ENCODE results near the gene TGFBR1.
A peak's percentile ranks its signal among the peaks of the same experiment; 100 is the strongest.

TGFBR1 gene

DNA sequence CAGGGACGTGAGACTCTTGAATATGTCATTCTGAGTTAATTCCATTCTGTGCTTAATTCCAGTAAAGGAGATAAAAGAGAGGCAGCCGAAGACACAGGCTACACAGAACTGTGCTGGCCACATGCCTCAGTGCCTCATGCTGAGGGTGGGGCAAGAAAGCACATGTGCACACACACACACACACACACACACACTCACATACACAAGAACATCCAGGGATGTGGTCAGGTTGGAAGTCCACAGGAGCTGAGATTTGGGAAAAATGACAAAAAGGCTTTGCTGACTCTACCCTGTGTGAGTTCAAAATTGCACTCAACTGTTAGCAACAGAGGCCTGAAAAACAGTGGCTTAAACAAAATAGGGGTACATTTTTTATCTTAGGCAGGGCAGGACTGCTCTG lies 76.3 kb downstream of the TGFBR1 start:
- H3K4me3 ChIP-seq (ENCODE audit: low read length) = no peak overlapping the region
- TF ChIP-seq, protein P1, sequence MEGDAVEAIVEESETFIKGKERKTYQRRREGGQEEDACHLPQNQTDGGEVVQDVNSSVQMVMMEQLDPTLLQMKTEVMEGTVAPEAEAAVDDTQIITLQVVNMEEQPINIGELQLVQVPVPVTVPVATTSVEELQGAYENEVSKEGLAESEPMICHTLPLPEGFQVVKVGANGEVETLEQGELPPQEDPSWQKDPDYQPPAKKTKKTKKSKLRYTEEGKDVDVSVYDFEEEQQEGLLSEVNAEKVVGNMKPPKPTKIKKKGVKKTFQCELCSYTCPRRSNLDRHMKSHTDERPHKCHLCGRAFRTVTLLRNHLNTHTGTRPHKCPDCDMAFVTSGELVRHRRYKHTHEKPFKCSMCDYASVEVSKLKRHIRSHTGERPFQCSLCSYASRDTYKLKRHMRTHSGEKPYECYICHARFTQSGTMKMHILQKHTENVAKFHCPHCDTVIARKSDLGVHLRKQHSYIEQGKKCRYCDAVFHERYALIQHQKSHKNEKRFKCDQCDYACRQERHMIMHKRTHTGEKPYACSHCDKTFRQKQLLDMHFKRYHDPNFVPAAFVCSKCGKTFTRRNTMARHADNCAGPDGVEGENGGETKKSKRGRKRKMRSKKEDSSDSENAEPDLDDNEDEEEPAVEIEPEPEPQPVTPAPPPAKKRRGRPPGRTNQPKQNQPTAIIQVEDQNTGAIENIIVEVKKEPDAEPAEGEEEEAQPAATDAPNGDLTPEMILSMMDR (conservative IDR thresholded peaks at IDR 0.05; ENCODE audit: low read depth, low read length) = no peak
- DNase-seq (ENCODE audit: low read depth) = no peak

DNA sequence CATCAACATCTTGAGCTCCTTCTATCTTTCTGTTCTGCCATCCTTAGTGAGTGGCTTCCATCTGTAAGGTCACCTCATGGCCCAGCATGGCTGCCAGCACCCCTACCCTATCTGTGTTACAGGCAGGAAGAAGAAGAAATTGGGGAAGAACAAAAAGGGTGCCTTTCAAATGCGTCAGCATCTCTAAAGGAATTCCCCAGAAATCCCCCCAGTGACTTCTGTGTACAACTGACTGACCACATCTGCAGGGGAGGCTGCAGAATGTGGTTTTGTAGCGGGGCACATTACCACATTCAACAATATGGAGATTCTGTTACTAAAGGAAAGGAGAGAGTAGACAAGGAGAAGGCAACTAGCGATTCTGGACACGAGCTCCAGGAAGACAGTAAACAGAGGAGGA lies 76.7 kb downstream of the TGFBR1 start:
- TF ChIP-seq, protein P1 (conservative IDR thresholded peaks at IDR 0.05; ENCODE audit: low read depth, low read length) = no peak
- H3K4me3 ChIP-seq (ENCODE audit: low read length) = no peak overlapping the region
- DNase-seq (ENCODE audit: low read depth) = no peak

DNA sequence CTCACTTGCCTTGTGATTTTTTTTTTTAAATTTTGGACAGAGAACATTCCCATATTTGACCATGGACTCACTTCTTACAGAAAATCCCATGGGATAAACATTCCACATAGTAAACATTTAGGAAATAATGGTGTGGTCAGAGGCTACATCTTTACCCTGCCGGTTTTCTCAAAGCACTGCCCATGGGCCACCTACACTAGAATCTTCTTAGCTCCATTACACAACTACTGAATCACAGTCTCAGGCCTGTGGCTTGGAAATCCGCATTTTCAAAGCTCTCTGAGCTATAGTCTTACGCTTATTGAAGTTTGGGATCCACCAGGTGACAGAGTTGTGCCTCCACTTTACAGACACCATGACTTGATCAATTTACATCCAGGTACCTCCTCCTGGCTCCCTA lies 77.4 kb downstream of the TGFBR1 start:
- no peak for DNase-seq (ENCODE audit: low read depth)
- TF ChIP-seq, protein P1 (conservative IDR thresholded peaks at IDR 0.05; ENCODE audit: low read depth, low read length) = no peak
- no peak overlapping the region for H3K4me3 ChIP-seq (ENCODE audit: low read length)

DNA sequence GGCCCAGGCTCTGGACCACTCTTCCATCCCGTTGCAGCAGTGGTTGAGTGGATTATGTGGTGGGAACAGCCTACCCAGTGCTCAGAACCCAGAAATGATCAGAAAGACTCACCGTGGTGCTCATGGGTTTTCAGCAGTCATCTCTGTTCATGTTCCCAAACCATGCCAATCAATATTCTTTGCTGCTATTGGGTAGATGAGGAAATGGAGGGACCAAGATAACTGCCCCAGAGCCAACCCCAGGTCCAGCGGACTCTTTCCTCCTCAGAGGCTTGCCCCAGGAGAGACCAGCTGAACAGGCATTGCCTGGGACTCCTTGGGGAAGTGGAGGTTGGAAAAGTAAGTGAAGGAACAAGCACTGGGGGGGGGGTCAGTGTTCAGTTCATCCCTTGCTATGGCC lies 78.7 kb downstream of the TGFBR1 start:
- H3K4me3 ChIP-seq (ENCODE audit: low read length) = no peak overlapping the region
- TF ChIP-seq, protein P1 (conservative IDR thresholded peaks at IDR 0.05; ENCODE audit: low read depth, low read length) = no peak
- no peak for DNase-seq (ENCODE audit: low read depth)

DNA sequence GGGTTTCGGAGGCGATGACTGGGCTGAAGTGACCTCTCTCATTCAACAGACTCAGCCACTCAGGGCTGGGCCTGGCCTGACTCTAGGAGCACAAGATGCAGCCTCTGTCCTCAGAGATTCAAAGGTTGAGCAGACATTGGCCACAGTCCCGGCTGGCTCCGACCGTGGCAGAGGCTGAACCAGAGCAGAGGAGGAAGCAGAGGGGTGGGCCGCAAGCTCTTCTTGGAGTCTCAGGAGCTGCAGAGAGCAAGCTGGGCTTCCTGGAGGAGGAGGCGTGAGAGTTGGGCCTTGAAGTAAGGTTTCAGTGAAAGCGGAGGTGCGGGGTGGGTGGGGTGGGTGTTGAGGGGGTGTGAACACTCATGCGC lies 79.2 kb downstream of the TGFBR1 start:
- H3K4me3 ChIP-seq (ENCODE audit: low read length) = no peak overlapping the region
- no peak for DNase-seq (ENCODE audit: low read depth)
- TF ChIP-seq, protein P1 (conservative IDR thresholded peaks at IDR 0.05; ENCODE audit: low read depth, low read length) = no peak

DNA sequence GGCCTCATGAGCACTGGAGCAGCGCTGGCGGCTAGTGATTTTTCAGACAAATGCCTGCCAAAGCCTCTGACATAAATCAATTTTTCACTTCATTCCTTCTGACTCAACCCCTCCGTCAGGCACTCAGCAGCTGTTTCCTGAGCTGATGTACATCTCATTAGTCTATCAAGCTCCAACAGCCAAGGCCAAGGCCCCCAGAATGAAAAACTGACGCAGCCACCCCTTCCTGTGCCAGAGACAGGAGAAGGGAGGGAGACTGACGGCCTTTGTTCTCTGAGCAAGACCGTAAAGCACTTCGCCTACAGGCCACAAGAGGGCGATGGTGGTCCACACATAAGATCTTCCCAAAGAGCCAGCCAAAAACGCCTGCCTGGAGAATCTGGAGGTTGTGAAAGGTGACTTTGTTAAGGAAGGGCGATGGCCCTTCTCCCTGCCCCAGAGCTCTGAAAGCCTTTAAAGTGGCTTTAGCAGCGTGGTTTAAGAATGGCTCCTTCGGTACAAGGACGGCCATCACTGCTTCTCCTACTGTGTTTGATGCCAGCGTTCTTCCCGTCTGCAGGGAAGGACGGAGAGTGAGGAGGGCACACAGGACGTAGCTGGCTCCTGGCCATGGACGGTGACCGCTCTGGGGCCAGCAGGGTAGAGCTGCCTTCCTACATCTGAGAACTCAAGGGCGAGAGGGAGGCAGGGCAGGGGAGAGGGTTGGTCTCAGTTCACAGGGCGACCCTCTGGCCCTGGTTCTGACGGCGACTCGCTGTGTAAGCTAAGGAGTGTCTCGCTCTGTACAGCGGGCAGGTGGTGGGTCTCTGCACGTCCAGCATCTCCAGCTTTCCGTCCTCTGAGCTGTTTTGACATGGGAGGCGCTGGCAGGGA lies 79.8 kb downstream of the TGFBR1 start:
- TF ChIP-seq, protein P1 (conservative IDR thresholded peaks at IDR 0.05; ENCODE audit: low read depth, low read length) = peak; percentile 97
- H3K4me3 ChIP-seq (ENCODE audit: low read length) = peak overlapping the region; percentile 45
- peak; percentile 52 for DNase-seq (ENCODE audit: low read depth)

DNA sequence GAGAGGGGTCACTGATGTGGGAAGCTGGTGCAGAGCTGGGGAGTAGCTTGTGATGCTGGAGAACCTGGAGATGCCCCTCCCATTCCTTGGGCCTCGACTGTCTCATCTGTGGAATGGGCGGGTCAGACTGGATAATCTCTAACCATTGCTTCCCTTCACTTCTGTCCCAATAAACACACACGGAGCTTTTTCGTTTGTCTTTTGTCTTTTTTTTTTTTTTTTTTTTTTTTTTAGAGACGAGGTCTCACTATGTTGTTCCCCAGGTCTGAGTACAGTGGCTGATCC lies 80.4 kb downstream of the TGFBR1 start:
- no peak overlapping the region for H3K4me3 ChIP-seq (ENCODE audit: low read length)
- no peak for DNase-seq (ENCODE audit: low read depth)
- TF ChIP-seq, protein P1 (conservative IDR thresholded peaks at IDR 0.05; ENCODE audit: low read depth, low read length) = no peak
